GM18505 (cell line): ENCODE data around the gene MSI2.

ENCODE experiments used
- ATAC-seq: cut with Tn5 transposase; IDR thresholded peaks from one replicate; pipeline ENCODE4 v1.9.1; 2021; ENCODE audit not compliant: unreplicated experiment
- POLR2A ChIP-seq: IDR thresholded peaks from 4 replicates; pipeline ENCODE4 v1.6.1; 2011; ENCODE audit warnings: borderline replicate concordance; ENCODE audit not compliant: insufficient read depth, insufficient read length; ENCODE audit errors: extremely low read depth

The MSI2 gene

GRCh38 chr17:57721967-57722703, 465.8 kb downstream of the MSI2 start:
- TF ChIP-seq POLR2A, result no peak
- no peak for ATAC-seq

GRCh38 chr17:57722704-57723043, 466.4 kb downstream of the MSI2 start:
- no peak for TF ChIP-seq POLR2A
- ATAC-seq, result no peak

- no peak for TF ChIP-seq POLR2A
- ATAC-seq, result no peak
Measured at GRCh38 chr17:57723427-57724025, 467.2 kb downstream of the MSI2 start.

- no peak for TF ChIP-seq POLR2A
- peak; percentile 70 for ATAC-seq
Measured at GRCh38 chr17:57724026-57724728, 467.9 kb downstream of the MSI2 start.

GRCh38 chr17:57724729-57725125, 468.4 kb downstream of the MSI2 start:
- ATAC-seq, result no peak
- no peak for TF ChIP-seq POLR2A

GRCh38 chr17:57726213-57726790, 470.0 kb downstream of the MSI2 start:
- ATAC-seq, result no peak
- TF ChIP-seq POLR2A, result no peak

GRCh38 chr17:57726838-57727237, 470.5 kb downstream of the MSI2 start:
- no peak for ATAC-seq
- TF ChIP-seq POLR2A, result no peak

GRCh38 chr17:57727630-57728175, 471.4 kb downstream of the MSI2 start:
- no peak for ATAC-seq
- TF ChIP-seq POLR2A, result no peak

GRCh38 chr17:57730026-57730701, 473.8 kb downstream of the MSI2 start:
- TF ChIP-seq POLR2A, result no peak
- no peak for ATAC-seq

GRCh38 chr17:57732062-57732461, 475.7 kb downstream of the MSI2 start:
- no peak for ATAC-seq
- TF ChIP-seq POLR2A, result no peak

- no peak for ATAC-seq
- no peak for TF ChIP-seq POLR2A
Measured at GRCh38 chr17:57733085-57733484, 476.8 kb downstream of the MSI2 start.
